ENCODE data around the gene MOGAT2. TPM values are rescaled to one million over a fixed set of nuclear protein-coding genes. Genes with fewer than 3 reads are reported as not detected.

MOGAT2 gene
- total and polyA plus RNA-seq, 2 of the 4 experiments (the other 2 are of a cell fraction) = not detected

GRCh38 chr11:75779960-75780359 is 62.3 kb downstream of the MOGAT2 start:
- Histone ChIP-seq H3K14ac (replicated peaks; ENCODE audit: low read depth, low read length) (no peak overlapping the region), H4K5ac (ENCODE audit: low read depth, low read length) (no peak overlapping the region), H3K36me3 (ENCODE audit: control insufficient read depth, insufficient read depth, low read length) (no peaks in the 10 kb centered on the region), H2AK5ac (ENCODE audit: low read depth, low read length) (no peak overlapping the region), H2AK9ac (replicated peaks; ENCODE audit: low read depth, low read length, poor library complexity) (no peak overlapping the region), H2BK120ac (ENCODE audit: low read depth, low read length) (no peak overlapping the region), H3K79me1 (ENCODE audit: low read depth in 1 of 2, low read length in 2 of 2) (no peaks in the 10 kb centered on the region), H3K27me3 (ENCODE audit: control insufficient read depth, insufficient read depth, low read length) (peaks cover 16% of the 10 kb centered on the region; the same call in 1 of the 2 replicates), H3K9me3 (ENCODE audit: control insufficient read depth, insufficient read depth, low read length) (no peaks in the 10 kb centered on the region), H3K4ac (ENCODE audit: low read depth, low read length) (no peak overlapping the region), H3K9me1 (ENCODE audit: insufficient read depth, low read length) (no peaks in the 10 kb centered on the region), H3K4me1 (ENCODE audit: control insufficient read depth, insufficient read depth, low read length) (no peaks in the 10 kb centered on the region), H4K91ac (ENCODE audit: insufficient read depth, low read depth, low read length) (no peak overlapping the region), H2BK5ac (ENCODE audit: low read depth, low read length, poor library complexity, severe bottlenecking) (no peak overlapping the region), H2BK15ac (ENCODE audit: low read depth, low read length) (no peak overlapping the region), H2BK20ac (ENCODE audit: low read depth, low read length) (no peak overlapping the region), H3K9ac (ENCODE audit: low read depth, low read length) (no peak overlapping the region), H2AFZ (replicated peaks; ENCODE audit: low read length, poor library complexity) (no peak overlapping the region), H3K23ac (ENCODE audit: low read depth, low read length) (no peak overlapping the region), H4K20me1 (ENCODE audit: insufficient read depth, low read length) (no peaks in the 10 kb centered on the region), H3K56ac (ENCODE audit: extremely low read depth, insufficient read depth, low read length) (no peak overlapping the region), H3K27ac (ENCODE audit: insufficient read depth, low read length) (no peak overlapping the region), H3K4me3 (ENCODE audit: insufficient read depth, low read depth, low read length) (no peak overlapping the region), H3K18ac (ENCODE audit: low read depth, low read length) (no peak overlapping the region), H3K4me2 (ENCODE audit: low read depth, low read length) (no peak overlapping the region), H4K8ac (ENCODE audit: low read depth in 2 of 2, low read length in 2 of 2) (no peak overlapping the region)
- dilution Hi-C loops (cut with HindIII; ENCODE audit: low sequenced_read_pairs, unreplicated experiment) = no loop called here
- POLR2A ChIA-PET (ENCODE audit: unreplicated experiment) = no interaction called here
- ATAC-seq (ENCODE audit: low read depth) (no peak), DNase-seq (no peak)
- in situ Hi-C loops (cut with MboI; ENCODE audit: low sequenced_read_pairs) = no loop called here
- intact Hi-C loops (cut with micrococcal nuclease) = no loop called here
- WGBS, 2 experiments (ENCODE audit: extremely low coverage in 2 of 2, insufficient read length in 1 of 2) = no CpG with 5 or more reads among the region's 2 CpGs
- CTCF ChIA-PET = no interaction called here
- BruUV-seq (replicated peaks) = no TSS peak
- no peak for TF ChIP-seq FOS (IDR thresholded peaks at IDR 0.05; ENCODE audit: low read depth, low read length)
- no peak for TF ChIP-seq CEBPB (IDR thresholded peaks at IDR 0.05; ENCODE audit: low read depth, low read length)
- no peak for TF ChIP-seq MAFK (IDR thresholded peaks at IDR 0.05; ENCODE audit: low read depth, low read length)
- TF ChIP-seq SMC3 (IDR thresholded peaks at IDR 0.05; ENCODE audit: low read depth, low read length) = no peak
- TF ChIP-seq BHLHE40 (IDR thresholded peaks at IDR 0.05; ENCODE audit: low read depth, low read length) = no peak
- no peak for TF ChIP-seq RAD21 (IDR thresholded peaks at IDR 0.05; ENCODE audit: low read length)
- no peak for TF ChIP-seq CTCF (conservative IDR thresholded peaks at IDR 0.05; ENCODE audit: low read depth, low read length)
- no peak for TF ChIP-seq POLR2A (IDR thresholded peaks at IDR 0.05; ENCODE audit: low read depth, low read length)
- no peak for TF ChIP-seq USF2 (IDR thresholded peaks at IDR 0.05; ENCODE audit: low read depth, low read length)
- no peak for TF ChIP-seq MAZ (IDR thresholded peaks at IDR 0.05; ENCODE audit: borderline replicate concordance, low read depth, low read length)
